KMS-11 (cell line): ENCODE measurements around the gene LRRC4C.

Experiments used
- H2AFZ ChIP-seq: fragments of 200-600 bp; sonication (generic); 2 replicates; pipeline ENCODE4 v1.6.1; 2016; ENCODE audit warnings: antibody characterized with exemption, mixed run types, low read depth
- H3K27ac ChIP-seq: fragments of 200-600 bp; sonication (generic); 2 replicates; pipeline ENCODE4 v1.6.1; 2016; ENCODE audit warnings: mild to moderate bottlenecking, mixed run types
- H3K27me3 ChIP-seq: fragments of 200-600 bp; sonication (generic); 2 replicates; pipeline ENCODE4 v1.6.1; 2017; ENCODE audit warnings: mild to moderate bottlenecking, low read depth, mixed run types, moderate library complexity; ENCODE audit not compliant: insufficient read depth
- H3K36me3 ChIP-seq: fragments of 200-600 bp; sonication (generic); 2 replicates; pipeline ENCODE4 v1.6.1; 2017; ENCODE audit warnings: mild to moderate bottlenecking, mixed run types; ENCODE audit not compliant: insufficient read depth
- H3K4me1 ChIP-seq: fragments of 200-600 bp; sonication (generic); 2 replicates; pipeline ENCODE4 v1.6.1; 2016; ENCODE audit warnings: mild to moderate bottlenecking, low read depth, mixed run types; ENCODE audit not compliant: poor library complexity, severe bottlenecking
- H3K4me2 ChIP-seq: fragments of 200-600 bp; sonication (generic); 2 replicates; pipeline ENCODE4 v1.7.0; 2016; ENCODE audit warnings: mild to moderate bottlenecking, mixed run types
- H3K4me3 ChIP-seq: fragments of 200-600 bp; sonication (generic); IDR thresholded peaks from 2 replicates; pipeline ENCODE4 v1.6.1; 2017; ENCODE audit warnings: low read depth, low read length, mixed read lengths; ENCODE audit not compliant: insufficient read depth
- H3K79me2 ChIP-seq: fragments of 200-600 bp; sonication (generic); 2 replicates; pipeline ENCODE4 v1.6.1; 2016; ENCODE audit warnings: low read depth, mixed run types; ENCODE audit not compliant: insufficient read depth
- H3K9ac ChIP-seq: fragments of 200-600 bp; sonication (generic); 2 replicates; pipeline ENCODE4 v1.6.1; 2016; ENCODE audit warnings: mild to moderate bottlenecking, mixed run types
- H4K20me1 ChIP-seq: fragments of 200-600 bp; sonication (generic); 2 replicates; pipeline ENCODE4 v1.6.1; 2016; ENCODE audit warnings: mild to moderate bottlenecking, mixed run types; ENCODE audit not compliant: insufficient read depth
- TF ChIP-seq, protein P1 (sequence below): fragments of 200-600 bp; sonication (generic); conservative IDR thresholded peaks from 2 replicates; pipeline ENCODE4 v1.6.1; 2017; ENCODE audit warnings: low read depth, mild to moderate bottlenecking, antibody characterized with exemption, low read length, moderate library complexity, mixed read lengths

Gene LRRC4C

GRCh38 chr11:41189701-41190436 is 269.6 kb downstream of the LRRC4C start:
- H3K27ac ChIP-seq: no peak overlapping the region
- H4K20me1 ChIP-seq: no peaks in the 10 kb centered on the region
- H3K4me1 ChIP-seq: no peaks in the 10 kb centered on the region
- no peak overlapping the region for H2AFZ ChIP-seq
- TF ChIP-seq, protein P1, sequence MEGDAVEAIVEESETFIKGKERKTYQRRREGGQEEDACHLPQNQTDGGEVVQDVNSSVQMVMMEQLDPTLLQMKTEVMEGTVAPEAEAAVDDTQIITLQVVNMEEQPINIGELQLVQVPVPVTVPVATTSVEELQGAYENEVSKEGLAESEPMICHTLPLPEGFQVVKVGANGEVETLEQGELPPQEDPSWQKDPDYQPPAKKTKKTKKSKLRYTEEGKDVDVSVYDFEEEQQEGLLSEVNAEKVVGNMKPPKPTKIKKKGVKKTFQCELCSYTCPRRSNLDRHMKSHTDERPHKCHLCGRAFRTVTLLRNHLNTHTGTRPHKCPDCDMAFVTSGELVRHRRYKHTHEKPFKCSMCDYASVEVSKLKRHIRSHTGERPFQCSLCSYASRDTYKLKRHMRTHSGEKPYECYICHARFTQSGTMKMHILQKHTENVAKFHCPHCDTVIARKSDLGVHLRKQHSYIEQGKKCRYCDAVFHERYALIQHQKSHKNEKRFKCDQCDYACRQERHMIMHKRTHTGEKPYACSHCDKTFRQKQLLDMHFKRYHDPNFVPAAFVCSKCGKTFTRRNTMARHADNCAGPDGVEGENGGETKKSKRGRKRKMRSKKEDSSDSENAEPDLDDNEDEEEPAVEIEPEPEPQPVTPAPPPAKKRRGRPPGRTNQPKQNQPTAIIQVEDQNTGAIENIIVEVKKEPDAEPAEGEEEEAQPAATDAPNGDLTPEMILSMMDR: no peak
- H3K36me3 ChIP-seq: no peaks in the 10 kb centered on the region
- H3K4me2 ChIP-seq: no peak overlapping the region
- no peak overlapping the region for H3K4me3 ChIP-seq
- no peaks in the 10 kb centered on the region for H3K79me2 ChIP-seq
- H3K27me3 ChIP-seq: no peaks in the 10 kb centered on the region
- no peak overlapping the region for H3K9ac ChIP-seq

DNA sequence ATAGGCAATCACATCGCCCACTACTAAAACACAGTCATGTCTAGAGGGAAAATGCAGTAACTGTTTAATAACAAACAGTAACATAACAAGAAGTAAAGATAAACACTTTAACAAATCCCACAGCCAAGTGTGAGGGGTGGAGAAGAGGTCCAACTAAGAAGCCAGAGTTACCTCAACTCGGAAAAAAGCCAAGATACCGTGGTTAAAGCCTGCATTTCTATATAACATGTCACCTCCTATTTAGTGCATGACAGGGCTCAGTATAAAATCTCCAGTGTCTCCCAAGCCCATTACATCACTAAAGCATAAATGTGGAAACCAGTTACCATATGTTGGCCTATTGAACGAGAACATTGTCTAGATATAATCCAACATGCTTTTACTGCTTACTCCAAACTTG is 281.7 kb downstream of the LRRC4C start:
- Histone ChIP-seq H3K4me2 (no peak overlapping the region), H2AFZ (no peak overlapping the region), H3K9ac (no peak overlapping the region), H3K27me3 (no peaks in the 10 kb centered on the region), H3K36me3 (no peaks in the 10 kb centered on the region), H3K79me2 (no peaks in the 10 kb centered on the region), H3K4me3 (no peak overlapping the region), H3K4me1 (no peaks in the 10 kb centered on the region), H4K20me1 (no peaks in the 10 kb centered on the region), H3K27ac (no peak overlapping the region)
- TF ChIP-seq, protein P1: no peak

- TF ChIP-seq, protein P1: no peak
- no peak overlapping the region for H3K27ac ChIP-seq
- no peak overlapping the region for H3K4me3 ChIP-seq
- no peak overlapping the region for H2AFZ ChIP-seq
- H3K36me3 ChIP-seq: no peaks in the 10 kb centered on the region
- no peak overlapping the region for H3K4me2 ChIP-seq
- H3K4me1 ChIP-seq: no peaks in the 10 kb centered on the region
- no peaks in the 10 kb centered on the region for H4K20me1 ChIP-seq
- no peaks in the 10 kb centered on the region for H3K27me3 ChIP-seq
- no peaks in the 10 kb centered on the region for H3K79me2 ChIP-seq
- H3K9ac ChIP-seq: no peak overlapping the region
These were observed 284.0 kb downstream of the LRRC4C start for GRCh38 chr11:41175304-41175972.

DNA sequence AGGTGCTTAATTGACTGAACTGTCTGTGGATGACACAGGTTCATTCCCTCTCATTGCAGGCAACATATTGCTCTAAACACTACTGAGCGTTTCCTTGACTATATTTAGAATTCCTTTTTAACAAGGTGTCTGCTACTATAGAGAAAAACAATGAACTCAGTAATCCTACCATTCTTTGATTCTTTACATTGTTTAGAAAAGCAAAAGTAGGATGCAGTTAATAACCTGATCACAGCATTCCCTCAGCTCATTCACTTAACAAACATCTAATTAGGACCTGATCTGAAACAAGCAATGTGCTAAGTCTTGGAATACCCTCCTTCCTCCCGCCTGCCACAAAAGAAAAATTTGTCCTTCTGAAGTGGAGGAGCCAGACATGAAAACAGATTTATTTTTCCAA is 313.1 kb downstream of the LRRC4C start:
- TF ChIP-seq, protein P1: no peak
- Histone ChIP-seq H3K27ac (no peak overlapping the region), H3K9ac (no peak overlapping the region)

More for the DNA sequence above, 313.1 kb downstream of the LRRC4C start:
- Histone ChIP-seq H3K4me1 (no peaks in the 10 kb centered on the region), H3K4me2 (no peak overlapping the region), H3K36me3 (no peaks in the 10 kb centered on the region), H3K4me3 (no peak overlapping the region), H3K27me3 (no peaks in the 10 kb centered on the region), H3K79me2 (no peaks in the 10 kb centered on the region), H4K20me1 (no peaks in the 10 kb centered on the region), H2AFZ (no peak overlapping the region)
